HG02938 (cell line): ENCODE measurements around the gene MACROD1.
"Not testable (repeated sequence)": the region's sequence is repeated elsewhere in the genome, so short reads cannot be mapped to it uniquely, and the experiment has no call there.

Experiments used
- ATAC-seq: cut with Tn5 transposase; IDR thresholded peaks from one replicate; pipeline ENCODE4 v1.9.1; 2021; ENCODE audit warnings: mild to moderate bottlenecking, moderate library complexity; ENCODE audit not compliant: unreplicated experiment

The MACROD1 gene

GRCh38 chr11:64185693-64186491 is 20.0 kb upstream of the MACROD1 start, which contains the start of gene STIP1:
Gene STIP1 (plus strand): TSS chr11:64186171. CDS start chr11:64186262, 91 bp downstream.
- ATAC-seq: peak; percentile 78

GRCh38 chr11:64185175-64185692 is 19.3 kb upstream of the MACROD1 start:
- ATAC-seq: peak; percentile 1

- no peak for ATAC-seq
Observed at GRCh38 chr11:64183890-64184289, 18.0 kb upstream of the MACROD1 start.

GRCh38 chr11:64181506-64182411 is 15.8 kb upstream of the MACROD1 start:
- ATAC-seq: no peak

GRCh38 chr11:64180891-64181290 is 15.0 kb upstream of the MACROD1 start:
- ATAC-seq: no peak

- no peak for ATAC-seq
Observed at GRCh38 chr11:64178951-64179639, 13.2 kb upstream of the MACROD1 start.

GRCh38 chr11:64178203-64178602 is 12.3 kb upstream of the MACROD1 start:
- no peak for ATAC-seq

- no peak for ATAC-seq
Observed at GRCh38 chr11:64176751-64177150, 10.8 kb upstream of the MACROD1 start.

GRCh38 chr11:64173616-64174355 is 7.9 kb upstream of the MACROD1 start:
- no peak for ATAC-seq

- no peak for ATAC-seq
Observed at GRCh38 chr11:64170419-64170818, 4.5 kb upstream of the MACROD1 start.

GRCh38 chr11:64165481-64165841 is 452 bp downstream of the MACROD1 start:
- no peak for ATAC-seq

- ATAC-seq: no peak
Observed at GRCh38 chr11:64164392-64165312, 1.3 kb downstream of the MACROD1 start.

GRCh38 chr11:64163951-64164350 is 2.0 kb downstream of the MACROD1 start:
- no peak for ATAC-seq

GRCh38 chr11:64162769-64163168 is 3.1 kb downstream of the MACROD1 start:
- ATAC-seq: not testable (repeated sequence)

GRCh38 chr11:64161037-64161436 is 4.9 kb downstream of the MACROD1 start:
- no peak for ATAC-seq

GRCh38 chr11:64157631-64158394 is 8.1 kb downstream of the MACROD1 start:
- ATAC-seq: no peak

- no peak for ATAC-seq
Observed at GRCh38 chr11:64156235-64157011, 9.5 kb downstream of the MACROD1 start.

- ATAC-seq: no peak
Observed at GRCh38 chr11:64153812-64154211, 12.1 kb downstream of the MACROD1 start.
